ENCODE data around the gene CNKSR2. TPM values are rescaled to one million over a fixed set of nuclear protein-coding genes. Genes with fewer than 3 reads are reported as not detected.
A peak's percentile ranks its signal among the peaks of the same experiment; 100 is the strongest.

Gene CNKSR2
- total and polyA plus RNA-seq, 11 donors = 0.07 to 3.0 (median 0.47) TPM; not detected in 1

DNA sequence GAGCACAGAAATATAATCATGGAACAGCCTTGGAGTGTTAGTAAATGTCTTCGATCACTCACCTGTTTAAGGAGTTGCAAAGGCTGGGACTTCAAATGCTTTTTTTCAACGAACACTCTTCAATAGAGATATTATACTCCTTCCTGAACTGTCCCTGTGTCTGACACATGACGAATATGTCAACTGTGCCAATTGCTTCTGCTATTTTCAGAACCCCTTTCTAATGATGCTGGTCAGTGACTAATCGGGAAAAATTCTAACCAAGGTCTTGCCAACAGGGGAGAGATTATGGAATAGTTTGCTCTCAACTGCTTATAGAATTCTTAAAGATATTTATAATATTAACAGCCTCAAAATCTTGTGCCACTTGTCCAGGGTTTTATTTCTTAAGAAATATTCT lies 292.5 kb downstream of the CNKSR2 start:
- Histone ChIP-seq H3K4me3 (no peak overlapping the region), H3K4me1 (no peaks in the 10 kb centered on the region), H3K27ac (peak overlapping the region in 8 of 12 donors; percentile 25 to 77 (median 40)), H3K27me3 (peaks cover 0 to 2% (median 0%) of the 10 kb centered on the region in 9 donors), H3K36me3 (no peaks in the 10 kb centered on the region), H3K9me3 (no peaks in the 10 kb centered on the region)
- WGBS, 4 donors = 39 to 53% (median 48%) methylated on average over 4 of the region's 4 CpGs
- no peak for DNase-seq
- TF ChIP-seq POLR2A (IDR thresholded peaks at IDR 0.05) = no peak
- TF ChIP-seq, protein P1, sequence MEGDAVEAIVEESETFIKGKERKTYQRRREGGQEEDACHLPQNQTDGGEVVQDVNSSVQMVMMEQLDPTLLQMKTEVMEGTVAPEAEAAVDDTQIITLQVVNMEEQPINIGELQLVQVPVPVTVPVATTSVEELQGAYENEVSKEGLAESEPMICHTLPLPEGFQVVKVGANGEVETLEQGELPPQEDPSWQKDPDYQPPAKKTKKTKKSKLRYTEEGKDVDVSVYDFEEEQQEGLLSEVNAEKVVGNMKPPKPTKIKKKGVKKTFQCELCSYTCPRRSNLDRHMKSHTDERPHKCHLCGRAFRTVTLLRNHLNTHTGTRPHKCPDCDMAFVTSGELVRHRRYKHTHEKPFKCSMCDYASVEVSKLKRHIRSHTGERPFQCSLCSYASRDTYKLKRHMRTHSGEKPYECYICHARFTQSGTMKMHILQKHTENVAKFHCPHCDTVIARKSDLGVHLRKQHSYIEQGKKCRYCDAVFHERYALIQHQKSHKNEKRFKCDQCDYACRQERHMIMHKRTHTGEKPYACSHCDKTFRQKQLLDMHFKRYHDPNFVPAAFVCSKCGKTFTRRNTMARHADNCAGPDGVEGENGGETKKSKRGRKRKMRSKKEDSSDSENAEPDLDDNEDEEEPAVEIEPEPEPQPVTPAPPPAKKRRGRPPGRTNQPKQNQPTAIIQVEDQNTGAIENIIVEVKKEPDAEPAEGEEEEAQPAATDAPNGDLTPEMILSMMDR (IDR thresholded peaks at IDR 0.05) = no peak
- intact Hi-C loops (cut with DNase I) = loop anchor here in 1 of 10 donors (10.0 kb wide), 1 partner anchor 48 kb away; no protein-coding TSS in a partner anchor
- ATAC-seq = peak; percentile 64 to 86 (median 82)

DNA sequence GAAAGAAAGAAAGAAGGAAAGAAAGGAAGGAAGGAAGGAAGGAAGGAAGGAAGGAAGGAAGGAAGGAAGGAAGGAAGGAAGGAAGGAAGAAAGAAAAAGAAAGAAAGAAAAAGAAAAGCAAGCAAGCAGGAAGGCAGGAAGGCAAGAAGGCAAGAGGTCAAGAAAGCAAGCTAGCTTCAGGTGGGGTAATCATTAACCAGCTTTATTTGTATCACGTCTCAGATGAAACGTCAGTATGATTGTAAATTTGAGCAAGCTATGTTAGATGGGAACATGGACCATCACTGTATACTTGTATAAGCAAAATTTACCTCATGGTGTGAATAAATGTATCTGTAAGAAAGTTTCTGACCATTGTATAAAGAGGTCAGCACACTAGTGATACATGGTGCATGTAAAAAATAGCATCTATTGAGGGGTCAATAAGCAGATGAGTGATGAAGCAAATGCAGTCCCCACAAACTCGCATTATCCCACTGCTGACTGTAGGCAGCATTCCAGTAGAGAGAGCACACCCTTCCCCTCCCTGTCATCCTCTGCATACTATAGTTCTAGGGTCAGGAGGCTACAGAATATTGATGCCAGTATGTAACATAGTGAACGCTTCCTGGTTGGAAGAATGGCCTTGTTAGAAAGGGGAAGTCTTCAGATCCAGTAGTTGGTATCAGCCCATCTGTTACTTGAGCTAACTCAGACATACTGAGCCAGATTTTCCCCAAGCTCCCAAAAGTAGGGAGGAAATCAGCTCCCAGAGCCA lies 300.4 kb downstream of the CNKSR2 start:
- Histone ChIP-seq H3K4me1 (no peaks in the 10 kb centered on the region), H3K9me3 (no peaks in the 10 kb centered on the region), H3K4me3 (no peak overlapping the region), H3K36me3 (no peaks in the 10 kb centered on the region), H3K27me3 (peaks cover 0 to 10% (median 0%) of the 10 kb centered on the region in 9 donors), H3K27ac (no peak overlapping the region)
- 69 to 89% (median 77%) methylated on average over 4 of the region's 4 CpGs for WGBS, 4 donors
- ATAC-seq = no peak
- no peak for TF ChIP-seq POLR2A (IDR thresholded peaks at IDR 0.05)
- TF ChIP-seq, protein P1 (IDR thresholded peaks at IDR 0.05) = no peak
- no peak for DNase-seq
- intact Hi-C loops (cut with DNase I) = no loop called here

DNA sequence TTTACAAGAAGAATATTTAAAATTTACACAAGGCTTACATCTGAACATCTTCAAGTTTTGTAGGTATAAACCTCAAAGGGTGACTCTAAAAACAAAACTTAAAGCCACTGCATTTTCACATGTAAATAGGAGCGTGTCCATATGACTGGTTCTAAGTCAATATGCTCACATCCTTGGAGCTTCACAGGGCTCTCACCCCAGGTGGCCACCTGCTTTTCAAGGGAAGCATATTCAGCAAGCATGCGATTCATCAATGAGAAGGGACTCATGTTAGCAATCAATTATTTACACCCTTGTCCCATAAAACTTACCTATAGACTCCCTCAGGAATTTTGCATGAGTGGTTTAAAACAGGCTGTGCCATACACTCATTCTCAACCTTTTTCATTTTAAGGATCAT lies 301.7 kb downstream of the CNKSR2 start:
- Histone ChIP-seq H3K36me3 (no peaks in the 10 kb centered on the region), H3K9me3 (no peaks in the 10 kb centered on the region), H3K27me3 (peaks cover 0 to 15% (median 0%) of the 10 kb centered on the region in 9 donors), H3K4me1 (no peaks in the 10 kb centered on the region), H3K27ac (no peak overlapping the region), H3K4me3 (no peak overlapping the region)
- ATAC-seq (no peak), DNase-seq (no peak)
- intact Hi-C loops (cut with DNase I) = no loop called here
- no peak for TF ChIP-seq POLR2A (IDR thresholded peaks at IDR 0.05)
- TF ChIP-seq, protein P1 (IDR thresholded peaks at IDR 0.05) = no peak
- 35 to 62% (median 54%) methylated on average over 2 of the region's 2 CpGs for WGBS, 4 donors

DNA sequence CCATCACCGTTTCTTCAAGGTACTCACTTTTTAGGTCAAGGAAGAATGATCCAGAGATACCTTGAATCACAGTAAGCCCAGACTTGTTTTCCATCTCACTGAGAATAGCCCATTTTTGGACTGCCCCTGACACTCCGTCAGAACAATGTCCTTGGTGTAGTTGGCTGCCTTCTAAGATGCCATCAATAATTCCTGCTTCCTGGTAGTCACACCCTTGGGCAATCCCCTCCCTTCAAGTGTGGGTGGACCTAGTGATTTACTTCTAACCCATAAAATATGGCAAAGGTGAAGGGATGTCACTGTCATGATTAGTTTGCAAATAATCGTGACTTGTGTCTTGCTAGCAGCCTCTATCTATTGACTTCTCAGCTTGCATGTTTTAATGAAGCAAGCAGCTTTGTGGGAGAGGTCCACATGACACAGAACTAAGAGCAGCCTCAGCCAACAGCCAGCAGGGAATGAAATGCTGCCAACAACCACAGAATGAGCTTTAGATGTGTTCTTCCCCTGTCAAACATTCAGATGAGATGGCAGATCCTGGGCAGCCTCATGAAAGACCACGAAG lies 303.9 kb downstream of the CNKSR2 start:
- no peaks in the 10 kb centered on the region for H3K36me3 ChIP-seq
- no peak for ATAC-seq
- H3K27me3 ChIP-seq = peaks cover 0 to 5% (median 0%) of the 10 kb centered on the region in 9 donors
- H3K9me3 ChIP-seq = no peaks in the 10 kb centered on the region
- no peak for DNase-seq
- H3K27ac ChIP-seq = no peak overlapping the region
- no peak for TF ChIP-seq POLR2A (IDR thresholded peaks at IDR 0.05)
- TF ChIP-seq, protein P1 (IDR thresholded peaks at IDR 0.05) = no peak
- H3K4me1 ChIP-seq = no peaks in the 10 kb centered on the region
- intact Hi-C loops (cut with DNase I) = no loop called here
- 53 to 80% (median 70%) methylated on average over 4 of the region's 4 CpGs for WGBS, 4 donors
- H3K4me3 ChIP-seq = no peak overlapping the region
